Adrenal gland (tissue), 12 donors: ENCODE results near the gene HOXC11. TPM values are rescaled to one million over a fixed set of nuclear protein-coding genes. Genes with fewer than 3 reads are reported as not detected.

Experiments
- DNase-seq, 7 donors: peaks; one replicate each; pipeline ENCODE4 v3.0.0-alpha.2; 2019 to 2020
- H3K27ac ChIP-seq, 5 donors: fragments of 200-600 bp; sonication (generic) in 4 of 5; 1 replicate in 3 of 5; 2 replicates in 2 of 5; pipeline versions ENCODE4 v1.5.1 to v1.8.0; 2016 to 2020; ENCODE audit warnings: mild to moderate bottlenecking in 1 of 5
- H3K27me3 ChIP-seq: fragments of 200-600 bp; 2 replicates; pipeline ENCODE4 v1.8.0; 2021
- H3K36me3 ChIP-seq, 2 donors: fragments of 200-600 bp; replicated peaks in 1 of 2; 1 replicate in 1 of 2; 2 replicates in 1 of 2; pipeline versions ENCODE4 v1.5.1 to v1.8.0; 2018 to 2022
- H3K4me1 ChIP-seq, 2 donors: fragments of 200-600 bp; replicated peaks in 1 of 2; 1 replicate in 1 of 2; 2 replicates in 1 of 2; pipeline versions ENCODE4 v1.5.1 to v1.8.0; 2018 to 2021
- H3K4me3 ChIP-seq, 4 donors: fragments of 200-600 bp; sonication (generic) in 3 of 4; one replicate each; pipeline ENCODE4 v1.5.1; 2016 to 2018
- H3K9me3 ChIP-seq, 3 donors: fragments of 200-600 bp; sonication (generic) in 1 of 3; replicated peaks in 1 of 3; 1 replicate in 2 of 3; 2 replicates in 1 of 3; pipeline versions ENCODE4 v1.5.1 to v1.8.0; 2016 to 2021
- POLR2A ChIP-seq, 2 donors: fragments of 450-650 bp; IDR thresholded peaks; one replicate each; pipeline ENCODE4 v1.6.1; 2017; ENCODE audit warnings: antibody characterized with exemption in 2 of 2, mild to moderate bottlenecking in 2 of 2, moderate library complexity in 1 of 2
- WGBS, 4 donors: extraction: QIAGEN DNeasy Blood & Tissue Kit in 2 of 4; methylation state at CpG; one replicate each; pipeline versions ENCODE4 v1.1.5 to v1.1.7; 2013 to 2017; 5-methylcytosine and 5-hydroxymethylcytosine counted together
- intact Hi-C, 2 donors: fragments of 100-400 bp; cut with DNase I; formaldehyde crosslinking; loops; one replicate each; pipeline versions ENCODE4 v1.14.1 to v1.15.0; 2022 to 2023
- polyA plus RNA-seq, 3 donors: library from polyadenylated mRNA; stranded (reverse); fragments of 200-250 nt in 2 of 3; fragments of 350-450 nt in 1 of 3; fragmentation: Illumina TruSeq in 1 of 3; extraction: RNeasy Lipid Tissue Mini Kit (QIAGEN cat#74804) in 1 of 3; gene quantifications; one replicate each; pipeline ENCODE4 v1.2.3, GENCODE V29; 2013 to 2014
- total RNA-seq, 9 donors: library from RNA; depleted of rRNA in 4 of 9; stranded (reverse); fragments of >200 nt in 4 of 9; fragments of 120-200 nt in 1 of 9; fragmentation: NEBNext Ultra II Directional in 1 of 9; extraction: Animal tissue kit (Norgen Biotek cat#: 25700) in 1 of 9; gene quantifications; one replicate each; pipeline versions ENCODE4 v1.1.0 to v1.2.4, GENCODE V29; 2013 to 2023
- TF ChIP-seq, protein P1 (sequence below), 6 experiments: fragments of 450-650 bp in 4 of 6; fragments of 200-600 bp in 2 of 6; sonication (generic) in 1 of 6; IDR thresholded peaks; 1 replicate in 5 of 6; 2 replicates in 1 of 6; pipeline versions ENCODE4 v1.5.1 to v1.8.0; 2016 to 2021; ENCODE audit warnings: antibody characterized with exemption in 6 of 6, mild to moderate bottlenecking in 2 of 6, moderate library complexity in 1 of 6
- donor health status: healthy with polysubstance abuse.
- donor health status: Bipolar disorder and iron deficiency.
- donor health status: DM: yes; HTN: yes; CAD: no.
- donor health status: DM: no; HTN: no; CAD: no.
- donor health status: DM: no; HTN: no; CAD: no.
- donor health status: DM: yes; HTN: yes; CAD: no.

HOXC11 gene
- total and polyA plus RNA-seq, 12 donors = not detected

DNA sequence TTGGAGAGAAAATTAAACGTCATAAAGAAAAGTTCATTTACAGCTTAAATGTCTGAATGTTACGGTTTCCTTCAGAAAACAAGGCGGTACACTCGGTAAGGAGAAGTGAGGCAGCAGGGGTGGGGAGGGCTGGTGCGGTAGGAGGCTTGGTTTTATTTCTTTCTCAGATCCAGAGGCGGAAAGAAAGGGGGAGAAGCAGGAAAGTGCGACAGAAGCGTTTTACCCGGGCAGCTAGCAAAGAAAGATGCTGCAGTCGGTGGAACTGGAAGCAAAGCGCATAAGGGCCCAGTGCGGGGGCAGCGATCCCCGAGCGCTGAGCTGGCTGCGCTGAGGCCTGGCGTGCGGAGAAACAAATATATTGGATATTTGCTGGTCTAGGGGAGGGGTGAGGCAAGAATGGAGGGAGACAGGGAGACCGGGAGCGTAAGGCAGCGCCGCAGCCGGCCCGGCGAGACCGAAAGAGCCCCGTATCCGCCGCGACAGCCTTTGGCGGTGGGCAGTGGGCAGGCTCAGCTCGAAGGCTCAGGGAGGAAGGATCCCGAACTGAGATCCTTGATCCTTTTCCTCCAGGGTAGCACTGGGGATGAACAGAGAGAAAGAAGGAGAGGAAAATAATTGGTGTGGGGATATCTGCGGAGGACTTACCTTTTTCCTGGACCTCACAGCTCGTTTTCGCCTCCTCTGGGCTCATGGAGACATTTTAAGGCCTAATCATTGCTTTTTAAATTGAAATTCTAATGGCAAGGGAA lies 6.4 kb upstream of the HOXC11 start:
- Histone ChIP-seq H3K27me3 (peaks cover 99% of the 10 kb centered on the region), H3K27ac (no peak overlapping the region), H3K4me1 (peaks cover 0 to 3% of the 10 kb centered on the region in 2 donors), H3K36me3 (no peaks in the 10 kb centered on the region), H3K4me3 (no peak overlapping the region), H3K9me3 (no peaks in the 10 kb centered on the region)
- no peak for TF ChIP-seq POLR2A (IDR thresholded peaks at IDR 0.05)
- TF ChIP-seq, protein P1, sequence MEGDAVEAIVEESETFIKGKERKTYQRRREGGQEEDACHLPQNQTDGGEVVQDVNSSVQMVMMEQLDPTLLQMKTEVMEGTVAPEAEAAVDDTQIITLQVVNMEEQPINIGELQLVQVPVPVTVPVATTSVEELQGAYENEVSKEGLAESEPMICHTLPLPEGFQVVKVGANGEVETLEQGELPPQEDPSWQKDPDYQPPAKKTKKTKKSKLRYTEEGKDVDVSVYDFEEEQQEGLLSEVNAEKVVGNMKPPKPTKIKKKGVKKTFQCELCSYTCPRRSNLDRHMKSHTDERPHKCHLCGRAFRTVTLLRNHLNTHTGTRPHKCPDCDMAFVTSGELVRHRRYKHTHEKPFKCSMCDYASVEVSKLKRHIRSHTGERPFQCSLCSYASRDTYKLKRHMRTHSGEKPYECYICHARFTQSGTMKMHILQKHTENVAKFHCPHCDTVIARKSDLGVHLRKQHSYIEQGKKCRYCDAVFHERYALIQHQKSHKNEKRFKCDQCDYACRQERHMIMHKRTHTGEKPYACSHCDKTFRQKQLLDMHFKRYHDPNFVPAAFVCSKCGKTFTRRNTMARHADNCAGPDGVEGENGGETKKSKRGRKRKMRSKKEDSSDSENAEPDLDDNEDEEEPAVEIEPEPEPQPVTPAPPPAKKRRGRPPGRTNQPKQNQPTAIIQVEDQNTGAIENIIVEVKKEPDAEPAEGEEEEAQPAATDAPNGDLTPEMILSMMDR (IDR thresholded peaks at IDR 0.05) = no peak
- DNase-seq = no peak
- 21 to 28% (median 25%) methylated on average over 26 to 36 of the region's 36 CpGs for WGBS, 4 donors
- intact Hi-C loops = loop anchor here in 1 of 2 donors (10.0 kb wide), 1 partner anchor 262 kb away; no protein-coding TSS in a partner anchor

DNA sequence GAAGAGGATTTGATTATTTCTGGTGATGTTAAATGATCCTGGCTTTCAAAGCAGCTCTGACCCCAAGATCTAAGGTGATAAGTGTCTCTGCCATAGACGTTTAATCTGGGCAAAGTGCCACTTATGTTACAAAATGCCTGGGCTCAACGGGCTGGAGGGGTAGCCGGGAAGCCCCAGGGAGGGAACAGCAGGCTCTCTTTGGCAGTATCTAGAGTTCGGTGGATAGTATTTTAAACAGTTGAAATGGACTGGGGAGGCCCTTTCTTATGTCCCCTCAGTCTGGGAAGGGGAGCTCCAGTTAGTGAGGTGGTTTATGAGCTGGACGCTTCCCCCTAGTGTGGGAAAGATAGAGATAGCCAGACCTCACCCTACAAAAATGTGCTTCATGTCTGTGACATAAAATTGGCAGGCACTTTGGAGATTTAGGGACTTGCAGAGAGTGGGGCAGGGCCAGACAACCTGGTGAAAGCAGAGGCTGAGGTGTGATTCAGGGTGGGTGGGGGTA lies 5.5 kb upstream of the HOXC11 start:
- intact Hi-C loops = loop anchor here in 1 of 2 donors (10.0 kb wide), 1 partner anchor 263 kb away; no protein-coding TSS in a partner anchor
- H3K27ac ChIP-seq = no peak overlapping the region
- peaks cover 0 to 3% of the 10 kb centered on the region in 2 donors for H3K4me1 ChIP-seq
- no peaks in the 10 kb centered on the region for H3K9me3 ChIP-seq
- no peak overlapping the region for H3K4me3 ChIP-seq
- no peak for DNase-seq
- TF ChIP-seq, protein P1 (IDR thresholded peaks at IDR 0.05) = no peak
- no peak for TF ChIP-seq POLR2A (IDR thresholded peaks at IDR 0.05)
- H3K36me3 ChIP-seq = no peaks in the 10 kb centered on the region
- peaks cover 99% of the 10 kb centered on the region for H3K27me3 ChIP-seq
- 26 to 37% (median 31%) methylated on average over 5 of the region's 5 CpGs for WGBS, 4 donors

DNA sequence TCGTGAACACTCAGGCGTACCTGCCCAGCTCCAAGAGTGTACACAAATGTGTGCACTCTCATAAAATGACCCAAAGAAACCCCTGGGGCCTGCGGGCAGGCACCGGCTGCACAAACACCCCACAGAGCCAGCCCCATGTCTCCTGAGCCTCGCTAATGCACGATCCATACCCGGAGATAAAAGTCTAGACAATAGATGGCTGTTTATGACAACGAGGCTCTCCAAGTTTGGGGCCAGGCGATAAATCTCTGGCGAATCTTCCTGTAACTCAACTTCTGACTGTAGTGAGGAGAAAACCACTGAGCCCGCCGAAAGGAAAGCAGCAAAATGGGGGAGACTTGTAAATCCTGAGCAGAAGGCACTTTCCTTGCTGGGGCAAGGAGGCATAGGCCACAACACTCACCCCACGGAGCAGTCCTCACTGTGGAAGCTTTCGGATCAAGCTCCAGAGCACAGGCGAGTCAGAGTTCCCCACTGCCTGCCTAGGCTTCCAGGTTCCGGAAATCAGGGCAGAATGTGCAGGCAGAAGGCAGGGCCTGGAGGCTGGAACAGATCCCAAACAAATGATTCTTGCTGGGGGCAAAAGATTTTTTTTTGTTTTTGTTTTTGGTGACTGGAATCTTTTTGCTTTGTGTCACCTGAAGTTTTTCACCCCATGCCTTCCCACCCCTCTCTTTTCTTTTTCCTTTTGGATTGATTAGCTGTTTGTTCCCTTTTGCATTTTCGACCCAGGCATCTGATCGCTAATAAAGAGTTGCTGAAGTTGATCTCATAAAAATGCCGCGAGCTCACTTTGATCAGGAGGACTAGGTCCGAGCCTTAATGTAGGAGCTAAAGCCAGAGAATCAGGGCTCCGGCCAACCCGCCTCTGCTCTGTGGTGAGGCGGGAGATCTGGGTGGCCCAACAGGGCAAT lies 4.5 kb upstream of the HOXC11 start:
- H3K27ac ChIP-seq = no peak overlapping the region
- intact Hi-C loops = loop anchor here in 1 of 2 donors (10.0 kb wide), 1 partner anchor 264 kb away; no protein-coding TSS in a partner anchor
- H3K27me3 ChIP-seq = peaks cover 97% of the 10 kb centered on the region
- TF ChIP-seq, protein P1 (IDR thresholded peaks at IDR 0.05) = no peak
- TF ChIP-seq POLR2A (IDR thresholded peaks at IDR 0.05) = no peak
- peaks cover under 1 to 6% of the 10 kb centered on the region in 2 donors for H3K4me1 ChIP-seq
- DNase-seq = no peak
- no peak overlapping the region for H3K4me3 ChIP-seq
- WGBS, 4 donors = 45 to 55% (median 47%) methylated on average over 19 to 24 of the region's 24 CpGs
- H3K36me3 ChIP-seq = no peaks in the 10 kb centered on the region
- H3K9me3 ChIP-seq = no peaks in the 10 kb centered on the region
